Measurements from ENCODE around the gene SPIN2B. TPM values are rescaled to one million over a fixed set of nuclear protein-coding genes. Genes with fewer than 3 reads are reported as not detected.

The SPIN2B gene
- total and polyA plus RNA-seq, 2 of the 8 experiments (the other 6 are each of a cell fraction or from before 2014, with no cell fraction given) = 7.4 to 12.8 TPM

GRCh38 chrX:57156397-57157049, 35.2 kb upstream of the SPIN2B start:
- H2BK120ac ChIP-seq (replicated peaks; ENCODE audit: low read depth, low read length) = no peak overlapping the region
- no peaks in the 10 kb centered on the region for H4K20me1 ChIP-seq (replicated peaks in 1 of 2; ENCODE audit: control insufficient read depth in 1 of 2, insufficient read depth in 2 of 2, low read length in 2 of 2)
- CTCF ChIA-PET (ENCODE audit: partially characterized antibody) = interaction anchor here (0.6 to 1.6 kb wide), 9 partner anchors 9 to 431 kb away, joined by 3 to 6 read pairs (median 4); no protein-coding TSS in a partner anchor
- no peaks in the 10 kb centered on the region for H3K79me1 ChIP-seq (ENCODE audit: low read depth, low read length)
- H3K36me3 ChIP-seq (ENCODE audit: control insufficient read depth in 2 of 4, insufficient read depth in 4 of 4, low read length in 3 of 4) = no peaks in the 10 kb centered on the region
- no peak overlapping the region for H2AFZ ChIP-seq (ENCODE audit: low read length)
- no peaks in the 10 kb centered on the region; a peak in 1 of 4 replicates for H3K9me3 ChIP-seq (ENCODE audit: insufficient read depth in 2 of 2, low read depth in 1 of 2, low read length in 1 of 2)
- H3K9ac ChIP-seq (replicated peaks in 1 of 4; ENCODE audit: extremely low read depth in 1 of 4, low read depth in 3 of 4, low read length in 3 of 4) = no peak overlapping the region
- no peak overlapping the region for H2BK12ac ChIP-seq (ENCODE audit: low read depth, low read length)
- H3K56ac ChIP-seq (replicated peaks; ENCODE audit: insufficient read length, low read depth, low read length) = no peak overlapping the region
- no peak overlapping the region for H3K18ac ChIP-seq (ENCODE audit: extremely low read depth, low read length)
- no peak overlapping the region for H2BK20ac ChIP-seq (ENCODE audit: low read length)
- H4K8ac ChIP-seq (ENCODE audit: extremely low read depth, insufficient read depth, low read length) = no peak overlapping the region
- H3K27ac ChIP-seq (ENCODE audit: low read depth, low read length) = no peak overlapping the region
- H3K4me2 ChIP-seq (ENCODE audit: insufficient read depth in 1 of 2, low read depth in 2 of 2, low read length in 2 of 2) = no peak overlapping the region
- H3K79me2 ChIP-seq (ENCODE audit: control insufficient read depth in 1 of 2, insufficient read depth in 2 of 2, low read length in 2 of 2) = no peaks in the 10 kb centered on the region
- no peak overlapping the region for H3K4me3 ChIP-seq (ENCODE audit: extremely low read depth in 1 of 4, insufficient read depth in 2 of 4, low read depth in 3 of 4, low read length in 4 of 4)
- POLR2A ChIA-PET (ENCODE audit: partially characterized antibody) = no interaction called here
- no peak overlapping the region for H4K91ac ChIP-seq (replicated peaks; ENCODE audit: insufficient read length, low read length)
- H2BK15ac ChIP-seq (ENCODE audit: low read length) = no peak overlapping the region
- no peak overlapping the region for H4K5ac ChIP-seq (ENCODE audit: insufficient read length, low read depth, low read length)
- no peak overlapping the region for H2AK5ac ChIP-seq (ENCODE audit: low read depth, low read length)
- 75% methylated on average over 5 of the region's 5 CpGs; no CpG with 5 or more reads in 1 of the 2 experiments for WGBS, 2 experiments (ENCODE audit: extremely low coverage in 1 of 2, insufficient coverage in 1 of 2, insufficient read length in 1 of 2, insufficient replicate concordance in 2 of 2, low coverage in 1 of 2, low lambda C conversion rate in 2 of 2, missing lambda C conversion rate in 1 of 2)
- H3K4me1 ChIP-seq (replicated peaks in 1 of 4; ENCODE audit: control insufficient read depth in 3 of 4, insufficient read depth in 4 of 4, low read length in 3 of 4) = peaks cover 0 to 5% (median 2%) of the 10 kb centered on the region in 4 experiments; a peak in 2 of 7 replicates
- no peaks in the 10 kb centered on the region for H3K23me2 ChIP-seq (ENCODE audit: low read depth, low read length)
- FAIRE-seq (peak; percentile 70), DNase-seq (ENCODE audit: low read depth in 1 of 2, low spot score in 2 of 2) (peak in 1 of 2 experiments; percentile 48)
- H2BK5ac ChIP-seq (ENCODE audit: low read depth, low read length) = no peak overlapping the region
- H3K14ac ChIP-seq (ENCODE audit: insufficient read length) = no peak overlapping the region
- no peak overlapping the region for H3K4ac ChIP-seq (replicated peaks; ENCODE audit: insufficient read length, low read depth, low read length)
- H3K23ac ChIP-seq (ENCODE audit: insufficient read length) = no peak overlapping the region
- H3K27me3 ChIP-seq (replicated peaks in 1 of 4; ENCODE audit: control insufficient read depth in 3 of 4, extremely low read depth in 1 of 4, insufficient read depth in 3 of 4, low read length in 3 of 4) = no peaks in the 10 kb centered on the region
- no peak for TF ChIP-seq YY1 (IDR thresholded peaks at IDR 0.05; ENCODE audit: low read depth, low read length)
- TF ChIP-seq TBP (IDR thresholded peaks at IDR 0.05; ENCODE audit: low read depth, low read length) = no peak
- TF ChIP-seq ATF3 (IDR thresholded peaks at IDR 0.05; ENCODE audit: insufficient read depth, low read depth, low read length) = no peak
- TF ChIP-seq RAD21 (IDR thresholded peaks at IDR 0.05 in 1 of 2, conservative IDR thresholded peaks at IDR 0.05 in 1 of 2; ENCODE audit: low read depth in 2 of 2, low read length in 2 of 2) = peak; percentile 80 to 85
- no peak for TF ChIP-seq NRF1 (IDR thresholded peaks at IDR 0.05; ENCODE audit: low read depth, low read length)
- TF ChIP-seq RFX5 (IDR thresholded peaks at IDR 0.05; ENCODE audit: borderline replicate concordance, low read depth, low read length) = no peak
- no peak for TF ChIP-seq SIX5 (IDR thresholded peaks at IDR 0.05; ENCODE audit: low read depth, low read length)
- TF ChIP-seq POU5F1 (IDR thresholded peaks at IDR 0.05; ENCODE audit: low read depth, low read length) = no peak
- TF ChIP-seq CHD1 (IDR thresholded peaks at IDR 0.05; ENCODE audit: low read depth, low read length) = no peak
- no peak for TF ChIP-seq NANOG (IDR thresholded peaks at IDR 0.05; ENCODE audit: insufficient read depth, low read depth, low read length, poor library complexity, severe bottlenecking)
- no peak for TF ChIP-seq BRCA1 (IDR thresholded peaks at IDR 0.05; ENCODE audit: low read depth, low read length)
